GM19397 (cell line): Measurements from ENCODE around the gene NRCAM.

ENCODE experiments used
- ATAC-seq: cut with Tn5 transposase; IDR thresholded peaks from one replicate; pipeline ENCODE4 v1.9.1; 2021; ENCODE audit warnings: mild to moderate bottlenecking, moderate library complexity; ENCODE audit not compliant: unreplicated experiment

The NRCAM gene

DNA sequence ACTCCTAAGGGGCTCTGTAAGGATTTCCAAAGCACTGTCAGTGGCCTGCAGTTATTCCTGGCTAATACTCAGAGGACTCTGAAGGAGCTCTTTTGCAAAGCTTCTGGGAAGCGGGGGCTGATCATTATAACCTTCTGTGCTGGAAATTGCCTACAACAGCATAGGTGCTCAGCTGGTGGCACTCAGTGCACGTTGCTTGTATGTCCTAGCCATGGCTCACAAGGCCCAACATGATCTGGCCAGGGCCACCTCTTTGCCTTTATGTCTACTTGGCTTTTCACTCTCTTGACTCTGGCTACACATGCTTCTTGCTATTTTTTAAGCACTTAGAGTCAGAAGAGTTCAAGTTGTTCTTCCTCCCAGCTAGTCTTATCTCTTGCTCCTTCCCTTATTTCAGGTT, 343.6 kb downstream of the NRCAM start:
- ATAC-seq: no peak

DNA sequence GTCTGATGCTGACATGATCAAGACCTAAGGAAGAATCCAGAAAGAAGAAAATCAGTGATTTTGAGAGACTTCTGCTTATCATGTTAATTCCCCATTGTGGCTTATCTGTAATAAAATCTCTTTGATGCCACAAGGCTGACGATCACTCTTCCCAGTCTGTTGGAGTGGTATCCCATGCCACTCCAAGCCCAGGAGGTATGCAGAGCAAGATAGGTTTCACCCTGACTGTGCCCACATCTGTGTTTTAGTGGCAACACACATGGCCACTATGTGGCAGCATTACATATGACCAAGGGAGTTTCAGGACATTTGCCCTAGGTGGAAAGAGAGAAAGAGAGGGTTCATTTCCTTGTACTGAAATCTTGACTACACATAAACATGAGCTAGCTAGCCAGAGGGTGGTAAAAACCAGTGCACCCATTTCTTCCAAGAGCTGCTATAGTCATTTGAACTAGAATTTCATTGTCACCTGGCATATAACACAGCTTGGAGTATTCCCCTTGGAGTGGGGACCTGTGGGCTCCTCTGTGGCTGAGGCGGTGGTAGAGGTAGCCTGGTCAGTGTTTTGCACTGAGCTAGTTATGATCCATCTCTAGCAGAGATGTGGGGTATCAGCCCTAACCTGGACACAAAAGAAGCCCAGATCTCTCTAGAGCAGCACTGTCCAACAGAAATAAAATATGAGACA, 346.9 kb downstream of the NRCAM start:
- ATAC-seq: peak; percentile 50

DNA sequence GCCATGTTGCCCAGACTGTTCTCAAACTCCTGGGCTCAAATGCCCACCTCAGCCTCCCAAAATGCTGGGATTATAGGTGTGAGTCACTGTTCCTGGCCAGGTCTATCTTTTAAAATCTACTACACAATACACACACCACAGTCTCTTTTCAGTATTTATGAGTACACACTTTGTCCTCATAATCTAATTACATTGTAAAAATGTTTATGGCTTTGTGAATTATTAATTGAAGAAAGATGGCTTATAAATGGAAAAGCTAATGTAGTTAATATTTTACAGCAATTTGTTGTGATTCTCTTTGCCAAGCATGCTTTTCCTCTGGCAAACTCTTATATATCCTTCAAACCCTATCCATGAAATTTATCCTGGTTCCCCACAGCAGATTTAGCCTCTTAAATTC, 348.1 kb downstream of the NRCAM start:
- no peak for ATAC-seq

DNA sequence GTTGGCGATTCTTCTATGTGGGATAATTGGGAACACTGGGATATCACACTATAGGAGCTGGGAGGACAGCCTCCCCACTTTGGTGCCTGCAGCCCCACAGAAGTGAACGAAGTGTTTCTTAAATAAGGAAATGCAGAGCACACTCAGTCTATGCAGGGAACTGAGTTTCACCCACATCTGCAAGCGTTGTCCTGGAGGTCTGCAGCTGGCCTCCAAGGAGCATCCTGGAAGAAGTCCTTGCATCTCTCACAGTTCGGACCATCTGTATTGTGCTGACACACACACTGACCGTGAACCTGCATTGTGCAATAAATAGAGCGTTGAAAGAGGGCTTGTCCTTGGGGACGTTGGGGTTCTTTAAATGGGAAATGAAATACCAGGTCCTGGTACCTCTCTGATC, 351.9 kb downstream of the NRCAM start:
- ATAC-seq: no peak

DNA sequence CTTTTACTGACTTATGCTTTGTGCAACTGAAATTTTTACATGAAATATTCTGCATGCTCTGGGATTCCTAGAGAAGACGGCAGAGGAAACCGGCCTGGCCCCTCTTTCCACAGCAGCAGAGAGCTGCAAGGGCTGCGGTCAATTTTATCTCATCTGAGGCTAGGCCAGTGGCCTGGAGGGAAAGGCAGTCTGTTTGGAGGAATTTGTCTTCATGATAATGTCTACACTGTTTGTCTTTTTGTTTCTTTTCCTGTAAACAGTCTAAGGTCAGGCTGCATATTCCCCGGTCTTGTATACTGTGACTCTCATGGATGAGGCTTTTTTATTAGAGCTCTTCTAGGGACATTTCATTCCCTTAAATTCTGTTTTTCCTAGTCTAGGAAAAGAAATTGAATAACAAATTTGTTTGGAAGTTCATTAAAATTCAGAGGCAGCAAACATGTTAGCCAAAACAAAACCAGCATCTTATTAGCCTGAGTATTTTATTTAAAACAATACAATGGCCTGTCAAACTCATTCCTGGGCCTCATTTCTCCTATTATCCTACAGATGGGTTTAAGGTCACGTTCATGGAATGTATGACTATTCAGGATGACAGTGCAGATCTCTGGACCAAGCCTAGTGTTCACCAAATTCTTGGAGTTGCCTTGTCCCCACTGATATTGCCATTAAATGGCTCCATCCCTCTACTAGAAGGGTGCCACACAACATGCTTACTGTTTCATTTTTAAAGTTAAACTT, 352.5 kb downstream of the NRCAM start:
- no peak for ATAC-seq

DNA sequence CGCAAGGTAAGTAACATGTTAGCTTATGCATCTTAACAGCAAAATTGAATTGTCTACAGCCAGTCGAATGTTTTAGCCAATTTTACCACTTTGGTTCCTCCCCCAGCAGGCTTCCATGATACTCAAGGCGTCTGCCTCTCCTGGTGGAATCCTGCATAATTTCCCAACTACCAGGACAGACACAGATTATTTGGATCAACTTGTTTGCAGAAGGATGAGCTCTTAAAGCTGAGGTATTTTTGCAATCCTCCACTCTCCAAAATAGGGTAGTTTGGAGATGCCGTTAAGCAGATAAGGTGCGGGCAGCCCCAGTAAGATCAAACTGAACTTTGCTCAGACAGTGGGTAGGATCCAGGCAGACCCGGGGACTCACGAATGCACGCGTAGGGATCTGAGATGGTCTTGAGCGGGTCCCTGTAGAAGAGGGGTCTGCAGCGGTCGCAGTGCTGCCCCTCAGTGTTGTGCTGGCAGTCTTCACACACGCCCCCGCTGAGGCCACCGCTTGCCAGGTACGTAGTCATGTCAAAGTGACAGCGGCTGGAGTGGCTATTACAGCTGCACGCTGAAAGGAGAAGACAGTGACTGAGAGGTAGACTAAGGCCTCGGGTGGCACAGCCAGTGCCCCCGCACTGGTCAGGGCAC, 353.4 kb downstream of the NRCAM start:
- no peak for ATAC-seq

DNA sequence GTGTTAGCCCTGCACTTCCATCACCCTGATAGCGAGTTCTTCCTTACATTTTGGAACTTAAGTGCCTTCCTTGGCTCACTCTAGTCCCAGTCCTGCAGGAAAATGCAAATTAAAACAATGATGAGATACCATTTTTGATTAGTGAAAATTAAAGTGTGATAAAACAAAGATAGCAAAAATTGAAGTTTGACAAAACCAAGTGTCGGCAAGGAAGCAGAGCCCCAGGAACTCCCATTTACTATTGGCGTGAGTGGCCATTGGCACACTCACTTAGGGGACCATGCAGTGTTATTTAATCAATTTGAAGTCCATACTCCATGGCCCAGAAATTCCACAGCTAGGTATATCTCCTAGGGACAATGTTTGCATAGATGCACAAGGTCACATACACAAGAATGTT, 354.5 kb downstream of the NRCAM start:
- no peak for ATAC-seq

DNA sequence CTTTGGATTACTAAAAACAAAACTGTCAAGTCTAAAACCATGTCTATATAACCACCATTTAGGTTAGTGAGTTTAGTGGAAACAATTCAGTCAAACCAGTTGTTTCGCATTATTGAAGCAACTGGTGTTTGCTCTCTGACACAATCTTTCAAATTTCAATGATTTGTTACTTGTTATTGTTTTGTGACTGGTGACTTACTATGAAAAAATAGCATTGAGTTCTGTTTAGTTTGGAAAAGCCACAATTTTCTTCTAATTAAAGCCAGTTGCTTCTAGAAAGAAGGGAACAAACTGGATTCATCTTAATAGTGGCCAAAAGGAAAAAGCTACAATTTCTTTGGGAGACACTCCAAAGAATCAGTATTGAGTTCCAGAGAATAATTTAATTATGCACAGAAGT, 356.5 kb downstream of the NRCAM start:
- ATAC-seq: no peak

DNA sequence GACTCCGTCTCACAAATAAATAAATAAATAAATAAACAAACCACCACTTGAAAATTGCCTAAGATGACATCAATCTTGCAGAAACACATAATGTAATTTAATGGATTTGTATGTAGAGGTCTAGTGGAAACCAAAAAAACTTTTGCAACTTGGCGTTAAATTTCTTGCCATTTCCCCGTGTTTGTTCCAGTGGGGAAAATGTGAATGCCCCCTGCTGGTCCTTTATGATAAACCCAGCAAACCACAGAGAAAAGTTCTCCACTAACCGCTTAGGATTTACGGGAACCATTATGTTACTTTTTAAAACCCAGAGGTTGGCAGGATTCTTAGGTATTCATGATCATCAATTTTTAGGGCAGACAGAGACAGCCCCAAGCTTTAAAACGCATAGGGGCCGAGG, 358.5 kb downstream of the NRCAM start:
- no peak for ATAC-seq
